Prostate gland (tissue), 2 donors: ENCODE data around the gene TNS3.

Experiments
- CTCF ChIP-seq, 4 experiments: fragments of 200-600 bp in 2 of 4; fragments of 450-650 bp in 2 of 4; sonication (generic) in 2 of 4; IDR thresholded peaks; 1 replicate in 3 of 4; 2 replicates in 1 of 4; pipeline ENCODE4 v1.5.1; 2016 to 2019; ENCODE audit warnings: antibody characterized with exemption in 4 of 4, mild to moderate bottlenecking in 2 of 4, moderate library complexity in 2 of 4
- POLR2A ChIP-seq: fragments of 450-650 bp; IDR thresholded peaks from one replicate; pipeline ENCODE4 v1.6.1; 2016; ENCODE audit warnings: antibody characterized with exemption, mild to moderate bottlenecking
- POLR2AphosphoS5 ChIP-seq: sonication (generic); formaldehyde crosslinking; IDR thresholded peaks from one replicate; pipeline ENCODE4 v1.6.1; 2017; ENCODE audit warnings: antibody characterized with exemption

- no peak for TF ChIP-seq CTCF (IDR thresholded peaks at IDR 0.05)
- TF ChIP-seq POLR2AphosphoS5, result no peak
- no peak for TF ChIP-seq POLR2A
Measured at GRCh38 chr7:47500103-47500563, 81.8 kb downstream of the TNS3 start.
